ENCODE measurements around the gene SOCS4. TPM values are rescaled to one million over a fixed set of nuclear protein-coding genes. Genes with fewer than 3 reads are reported as not detected.

SOCS4 gene
- total and polyA plus RNA-seq, 2 experiments from 2014 or later = 17.7 to 24.9 TPM

DNA sequence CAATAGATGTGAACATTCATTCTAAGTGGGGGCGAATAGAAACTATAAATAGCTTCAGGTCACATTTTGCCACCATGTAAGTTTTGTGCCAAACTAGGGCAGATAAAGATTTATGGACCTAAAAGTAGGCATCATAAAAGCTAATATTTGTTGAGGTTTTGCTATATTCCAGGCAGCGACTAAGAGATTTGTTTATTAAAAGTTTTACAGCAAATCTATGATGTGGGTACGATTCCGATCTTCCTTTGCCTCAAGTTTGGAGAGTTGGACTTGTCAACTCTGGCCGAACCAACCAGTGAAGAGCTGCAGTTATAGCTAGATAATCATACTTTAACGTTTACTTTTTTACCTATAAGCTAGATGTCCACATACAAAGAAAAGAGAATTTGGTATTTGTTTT is 26.0 kb downstream of the SOCS4 start (continued):
- TF ChIP-seq, protein P1, sequence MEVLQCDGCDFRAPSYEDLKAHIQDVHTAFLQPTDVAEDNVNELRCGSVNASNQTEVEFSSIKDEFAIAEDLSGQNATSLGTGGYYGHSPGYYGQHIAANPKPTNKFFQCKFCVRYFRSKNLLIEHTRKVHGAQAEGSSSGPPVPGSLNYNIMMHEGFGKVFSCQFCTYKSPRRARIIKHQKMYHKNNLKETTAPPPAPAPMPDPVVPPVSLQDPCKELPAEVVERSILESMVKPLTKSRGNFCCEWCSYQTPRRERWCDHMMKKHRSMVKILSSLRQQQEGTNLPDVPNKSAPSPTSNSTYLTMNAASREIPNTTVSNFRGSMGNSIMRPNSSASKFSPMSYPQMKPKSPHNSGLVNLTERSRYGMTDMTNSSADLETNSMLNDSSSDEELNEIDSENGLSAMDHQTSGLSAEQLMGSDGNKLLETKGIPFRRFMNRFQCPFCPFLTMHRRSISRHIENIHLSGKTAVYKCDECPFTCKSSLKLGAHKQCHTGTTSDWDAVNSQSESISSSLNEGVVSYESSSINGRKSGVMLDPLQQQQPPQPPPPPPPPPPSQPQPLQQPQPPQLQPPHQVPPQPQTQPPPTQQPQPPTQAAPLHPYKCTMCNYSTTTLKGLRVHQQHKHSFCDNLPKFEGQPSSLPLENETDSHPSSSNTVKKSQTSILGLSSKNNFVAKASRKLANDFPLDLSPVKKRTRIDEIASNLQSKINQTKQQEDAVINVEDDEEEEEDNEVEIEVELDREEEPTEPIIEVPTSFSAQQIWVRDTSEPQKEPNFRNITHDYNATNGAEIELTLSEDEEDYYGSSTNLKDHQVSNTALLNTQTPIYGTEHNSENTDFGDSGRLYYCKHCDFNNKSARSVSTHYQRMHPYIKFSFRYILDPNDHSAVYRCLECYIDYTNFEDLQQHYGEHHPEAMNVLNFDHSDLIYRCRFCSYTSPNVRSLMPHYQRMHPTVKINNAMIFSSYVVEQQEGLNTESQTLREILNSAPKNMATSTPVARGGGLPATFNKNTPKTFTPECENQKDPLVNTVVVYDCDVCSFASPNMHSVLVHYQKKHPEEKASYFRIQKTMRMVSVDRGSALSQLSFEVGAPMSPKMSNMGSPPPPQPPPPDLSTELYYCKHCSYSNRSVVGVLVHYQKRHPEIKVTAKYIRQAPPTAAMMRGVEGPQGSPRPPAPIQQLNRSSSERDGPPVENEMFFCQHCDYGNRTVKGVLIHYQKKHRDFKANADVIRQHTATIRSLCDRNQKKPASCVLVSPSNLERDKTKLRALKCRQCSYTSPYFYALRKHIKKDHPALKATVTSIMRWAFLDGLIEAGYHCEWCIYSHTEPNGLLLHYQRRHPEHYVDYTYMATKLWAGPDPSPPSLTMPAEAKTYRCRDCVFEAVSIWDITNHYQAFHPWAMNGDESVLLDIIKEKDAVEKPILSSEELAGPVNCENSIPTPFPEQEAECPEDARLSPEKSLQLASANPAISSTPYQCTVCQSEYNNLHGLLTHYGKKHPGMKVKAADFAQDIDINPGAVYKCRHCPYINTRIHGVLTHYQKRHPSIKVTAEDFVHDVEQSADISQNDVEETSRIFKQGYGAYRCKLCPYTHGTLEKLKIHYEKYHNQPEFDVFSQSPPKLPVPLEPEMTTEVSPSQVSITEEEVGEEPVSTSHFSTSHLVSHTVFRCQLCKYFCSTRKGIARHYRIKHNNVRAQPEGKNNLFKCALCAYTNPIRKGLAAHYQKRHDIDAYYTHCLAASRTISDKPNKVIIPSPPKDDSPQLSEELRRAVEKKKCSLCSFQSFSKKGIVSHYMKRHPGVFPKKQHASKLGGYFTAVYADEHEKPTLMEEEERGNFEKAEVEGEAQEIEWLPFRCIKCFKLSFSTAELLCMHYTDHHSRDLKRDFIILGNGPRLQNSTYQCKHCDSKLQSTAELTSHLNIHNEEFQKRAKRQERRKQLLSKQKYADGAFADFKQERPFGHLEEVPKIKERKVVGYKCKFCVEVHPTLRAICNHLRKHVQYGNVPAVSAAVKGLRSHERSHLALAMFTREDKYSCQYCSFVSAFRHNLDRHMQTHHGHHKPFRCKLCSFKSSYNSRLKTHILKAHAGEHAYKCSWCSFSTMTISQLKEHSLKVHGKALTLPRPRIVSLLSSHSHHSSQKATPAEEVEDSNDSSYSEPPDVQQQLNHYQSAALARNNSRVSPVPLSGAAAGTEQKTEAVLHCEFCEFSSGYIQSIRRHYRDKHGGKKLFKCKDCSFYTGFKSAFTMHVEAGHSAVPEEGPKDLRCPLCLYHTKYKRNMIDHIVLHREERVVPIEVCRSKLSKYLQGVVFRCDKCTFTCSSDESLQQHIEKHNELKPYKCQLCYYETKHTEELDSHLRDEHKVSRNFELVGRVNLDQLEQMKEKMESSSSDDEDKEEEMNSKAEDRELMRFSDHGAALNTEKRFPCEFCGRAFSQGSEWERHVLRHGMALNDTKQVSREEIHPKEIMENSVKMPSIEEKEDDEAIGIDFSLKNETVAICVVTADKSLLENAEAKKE (CRISPR knock-in tag; IDR thresholded peaks at IDR 0.05) = no peak
- no peak for TF ChIP-seq CREB1 (CRISPR knock-in tag; IDR thresholded peaks at IDR 0.05; ENCODE audit: low read depth)
- no peak for TF ChIP-seq EZH2 (IDR thresholded peaks at IDR 0.05; ENCODE audit: low read depth, unreplicated experiment)
- no peak for TF ChIP-seq EZH2phosphoT487 (IDR thresholded peaks at IDR 0.05; ENCODE audit: unreplicated experiment)
- no peak for TF ChIP-seq NANOG (IDR thresholded peaks at IDR 0.05; ENCODE audit: borderline replicate concordance)

DNA sequence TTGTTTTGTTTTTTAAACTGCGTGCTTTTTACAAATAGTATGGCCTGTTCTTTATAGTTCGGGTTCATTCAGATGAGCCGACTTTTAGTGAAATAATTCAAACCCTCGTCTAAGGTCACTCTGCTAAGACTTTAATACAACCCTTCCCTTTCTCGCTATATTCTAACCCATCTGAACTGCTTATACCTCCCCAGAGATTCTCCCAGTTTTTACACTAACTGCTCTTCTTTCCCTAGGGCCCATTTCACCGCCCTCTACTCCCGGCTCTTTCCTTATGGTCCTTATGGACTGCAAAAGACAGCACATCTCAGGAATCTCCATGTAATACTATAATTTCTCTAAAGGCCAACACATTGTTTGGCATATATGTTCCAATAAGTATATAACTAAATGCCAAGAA is 26.5 kb downstream of the SOCS4 start:
- H3K79me2 ChIP-seq (replicated peaks; ENCODE audit: insufficient read depth) = peaks cover 65% of the 10 kb centered on the region
- peak overlapping the region; percentile 86 for H3K4me3 ChIP-seq
- no peaks in the 10 kb centered on the region for H3K9me2 ChIP-seq (ENCODE audit: insufficient read depth)
- Mint-ChIP-seq H3K27ac (peak overlapping the region; percentile 34), H3K36me3 (ENCODE audit: low read depth) (peaks cover 45% of the 10 kb centered on the region; the same call in 2 of the 3 replicates), H3K9me3 (no peaks in the 10 kb centered on the region), H3K4me1 (peaks cover 26% of the 10 kb centered on the region), H3K4me3 (peak overlapping the region; percentile 88), H3K27me3 (ENCODE audit: insufficient read depth, low read depth, poor library complexity) (no peaks in the 10 kb centered on the region)
- no peaks in the 10 kb centered on the region for H3K36me3 ChIP-seq (ENCODE audit: insufficient read depth)
- TF ChIP-seq, protein P1 (CRISPR knock-in tag; IDR thresholded peaks at IDR 0.05) = no peak
- no peak for TF ChIP-seq EZH2phosphoT487 (IDR thresholded peaks at IDR 0.05; ENCODE audit: unreplicated experiment)
- TF ChIP-seq EZH2 (IDR thresholded peaks at IDR 0.05; ENCODE audit: low read depth, unreplicated experiment) = no peak
- H2AFZ ChIP-seq = no peak overlapping the region
- H3K27ac ChIP-seq (ENCODE audit: low read depth) = peak overlapping the region; percentile 95; the same call in 1 of the 2 replicates
- peaks cover 4% of the 10 kb centered on the region; the same call in 1 of the 2 replicates for H3F3A ChIP-seq (replicated peaks; ENCODE audit: low read depth)
- peaks cover 17% of the 10 kb centered on the region for H3K4me1 ChIP-seq (ENCODE audit: insufficient read depth)
- no peak for ATAC-seq
- no peak for DNase-seq (ENCODE audit: low spot score)
- peak overlapping the region; percentile 83 for H3K4me2 ChIP-seq
- H3K27me3 ChIP-seq (ENCODE audit: insufficient read depth) = no peaks in the 10 kb centered on the region
- H4K20me1 ChIP-seq (replicated peaks; ENCODE audit: insufficient read depth) = peaks cover 25% of the 10 kb centered on the region

All from GM23338 (cell line).